Measurements from ENCODE around the gene EEF2KMT.
"Not testable (repeated sequence)": the region's sequence is repeated elsewhere in the genome, so short reads cannot be mapped to it uniquely, and the experiment has no call there.

GRCh38 chr16:5093081-5093480 lies 4.5 kb downstream of the EEF2KMT start:
- TF ChIP-seq CTCF (IDR thresholded peaks at IDR 0.05); POLR2A (IDR thresholded peaks at IDR 0.05; ENCODE audit: low read depth): not testable (repeated sequence)
